MM.1S (cell line): ENCODE results near the gene DDX20.

Source experiments
- EZH2 ChIP-seq: fragments of 300-600 bp; sonication (generic); optimal IDR thresholded peaks from 2 replicates; pipeline ENCODE3; 2017; ENCODE audit warnings: low read depth, mild to moderate bottlenecking, antibody characterized with exemption, low read length, mixed read lengths
- EZH2phosphoT487 ChIP-seq: fragments of 300-600 bp; sonication (generic); IDR thresholded peaks from 2 replicates; pipeline ENCODE4 v1.6.1; 2018; ENCODE audit warnings: antibody characterized with exemption, low read length

DNA sequence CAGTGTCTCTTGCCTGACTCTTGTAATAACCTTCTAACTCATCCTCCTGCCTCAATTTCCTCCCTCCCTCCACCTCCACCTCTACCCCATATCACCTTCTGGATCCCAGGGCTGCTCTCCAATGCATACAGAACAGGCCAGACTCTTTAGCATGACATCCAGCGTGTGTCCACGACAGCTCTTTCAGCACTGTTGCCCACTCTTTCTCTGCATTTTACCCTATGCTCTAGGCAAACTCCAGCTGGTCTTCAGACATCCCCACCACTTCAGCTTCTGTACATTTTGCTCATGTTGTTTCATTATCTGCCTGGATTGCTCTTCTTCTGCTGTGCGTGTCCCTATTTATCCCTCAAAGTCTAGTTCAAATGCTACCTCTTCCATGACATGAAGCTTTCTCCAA is 21.3 kb upstream of the DDX20 start:
- TF ChIP-seq EZH2: no peak
- no peak for TF ChIP-seq EZH2phosphoT487
